ENCODE measurements around the gene HK2.

GRCh38 chr2:74814102-74814501 is 19.8 kb upstream of the HK2 start:
- TF ChIP-seq POLR2A (IDR thresholded peaks at IDR 0.05; ENCODE audit: low read depth, low read length): no peak
- TF ChIP-seq JUN (IDR thresholded peaks at IDR 0.05; ENCODE audit: borderline replicate concordance, insufficient read depth, insufficient read length, low read depth): no peak
- TF ChIP-seq CTCF (IDR thresholded peaks at IDR 0.05; ENCODE audit: extremely low read depth in 1 of 2, insufficient read depth in 1 of 2, low read depth in 1 of 2, low read length in 2 of 2): no peak
- no peak for TF ChIP-seq MYC (IDR thresholded peaks at IDR 0.05; ENCODE audit: low read depth, low read length)
- no peak for TF ChIP-seq POLR2AphosphoS5 (IDR thresholded peaks at IDR 0.05; ENCODE audit: insufficient read depth, low read depth, low read length)
